GM21737 (cell line): ENCODE data around the gene ATOH1.

Experiments used
- ATAC-seq: cut with Tn5 transposase; IDR thresholded peaks from one replicate; pipeline ENCODE4 v1.9.1; 2021; ENCODE audit warnings: mild to moderate bottlenecking, moderate library complexity; ENCODE audit not compliant: unreplicated experiment

ATOH1 gene

GRCh38 chr4:93834249-93835066, 5.9 kb downstream of the ATOH1 start:
- ATAC-seq = no peak

- no peak for ATAC-seq
Observed at GRCh38 chr4:93835929-93836328, 7.4 kb downstream of the ATOH1 start.

- no peak for ATAC-seq
Observed at GRCh38 chr4:93839704-93840103, 11.2 kb downstream of the ATOH1 start.

GRCh38 chr4:93841803-93842345, 13.3 kb downstream of the ATOH1 start:
- ATAC-seq = no peak

GRCh38 chr4:93842601-93843252, 14.2 kb downstream of the ATOH1 start:
- no peak for ATAC-seq

GRCh38 chr4:93843772-93844171, 15.2 kb downstream of the ATOH1 start:
- ATAC-seq = no peak

GRCh38 chr4:93852680-93853079, 24.1 kb downstream of the ATOH1 start:
- no peak for ATAC-seq

GRCh38 chr4:93855926-93856325, 27.4 kb downstream of the ATOH1 start:
- ATAC-seq = no peak

- no peak for ATAC-seq
Observed at GRCh38 chr4:93865650-93866049, 37.1 kb downstream of the ATOH1 start.

- no peak for ATAC-seq
Observed at GRCh38 chr4:93867416-93868001, 39.0 kb downstream of the ATOH1 start.

GRCh38 chr4:93870876-93871458, 42.4 kb downstream of the ATOH1 start:
- no peak for ATAC-seq

GRCh38 chr4:93876754-93877153, 48.2 kb downstream of the ATOH1 start:
- ATAC-seq = no peak

- no peak for ATAC-seq
Observed at GRCh38 chr4:93878566-93878965, 50.0 kb downstream of the ATOH1 start.

- peak; percentile 67 for ATAC-seq
Observed at GRCh38 chr4:93879919-93880318, 51.4 kb downstream of the ATOH1 start.
